Liver (tissue), 9 donors: ENCODE results near the gene ICAM5. TPM values are rescaled to one million over a fixed set of nuclear protein-coding genes. Genes with fewer than 3 reads are reported as not detected.
"Not testable (repeated sequence)": the region's sequence is repeated elsewhere in the genome, so short reads cannot be mapped to it uniquely, and the experiment has no call there.

Experiments
- DNase-seq: peaks from one replicate; pipeline ENCODE4 v3.0.0-alpha.2; 2017; ENCODE audit warnings: low spot score
- H3K27ac ChIP-seq, 2 donors: one replicate each; pipeline ENCODE4 v1.7.0; 2013; ENCODE audit warnings: inconsistent platforms in 2 of 2, low read length in 2 of 2, control low read depth in 1 of 2, low read depth in 1 of 2, mild to moderate bottlenecking in 1 of 2
- H3K27me3 ChIP-seq, 4 donors: one replicate each; pipeline versions ENCODE4 v1.6.1 to v1.7.0; 2013; ENCODE audit warnings: low read length in 3 of 4, inconsistent platforms in 1 of 4, mild to moderate bottlenecking in 1 of 4, moderate library complexity in 1 of 4; ENCODE audit not compliant: control insufficient read depth in 4 of 4, insufficient read depth in 4 of 4
- H3K36me3 ChIP-seq, 4 donors: one replicate each; pipeline versions ENCODE4 v1.6.1 to v1.7.0; 2013; ENCODE audit warnings: low read length in 3 of 4, mild to moderate bottlenecking in 3 of 4, low read depth in 1 of 4, moderate library complexity in 1 of 4; ENCODE audit not compliant: control insufficient read depth in 4 of 4, insufficient read depth in 3 of 4
- H3K4me1 ChIP-seq, 4 donors: one replicate each; pipeline versions ENCODE4 v1.6.1 to v1.7.0; 2013; ENCODE audit warnings: low read length in 3 of 4, mild to moderate bottlenecking in 3 of 4, moderate library complexity in 1 of 4; ENCODE audit not compliant: control insufficient read depth in 4 of 4, insufficient read depth in 4 of 4
- H3K4me3 ChIP-seq, 3 donors: one replicate each; pipeline versions ENCODE4 v1.6.1 to v1.7.0; 2013; ENCODE audit warnings: low read length in 3 of 3, control low read depth in 1 of 3, low read depth in 1 of 3, mild to moderate bottlenecking in 1 of 3
- H3K9ac ChIP-seq, 2 donors: one replicate each; pipeline ENCODE4 v1.7.0; 2013; ENCODE audit warnings: low read length in 2 of 2, mild to moderate bottlenecking in 2 of 2, moderate library complexity in 2 of 2, control low read depth in 1 of 2, low read depth in 1 of 2
- H3K9me3 ChIP-seq, 4 donors: one replicate each; pipeline versions ENCODE4 v1.6.1 to v1.7.0; 2013; ENCODE audit warnings: low read length in 3 of 4; ENCODE audit not compliant: control insufficient read depth in 4 of 4
- FOXA2 ChIP-seq: IDR thresholded peaks from 2 replicates; pipeline ENCODE4 v1.6.1; 2016; ENCODE audit warnings: antibody characterized with exemption
- HNF4A ChIP-seq, 2 donors: conservative IDR thresholded peaks; 2 replicates each; pipeline ENCODE4 v1.6.1; 2016; ENCODE audit warnings: antibody characterized with exemption in 2 of 2, mild to moderate bottlenecking in 2 of 2
- HNF4G ChIP-seq: IDR thresholded peaks from 2 replicates; pipeline ENCODE4 v1.6.1; 2016; ENCODE audit warnings: antibody characterized with exemption
- JUND ChIP-seq, 2 donors: IDR thresholded peaks; 2 replicates each; pipeline ENCODE4 v1.6.1; 2016; ENCODE audit warnings: antibody characterized with exemption in 2 of 2
- RAD21 ChIP-seq, 2 donors: IDR thresholded peaks; 2 replicates each; pipeline ENCODE4 v1.6.1; 2016; ENCODE audit warnings: antibody characterized with exemption in 2 of 2, mild to moderate bottlenecking in 2 of 2
- SP1 ChIP-seq: IDR thresholded peaks from 2 replicates; pipeline ENCODE4 v1.6.1; 2018; ENCODE audit warnings: antibody characterized with exemption, mild to moderate bottlenecking
- TAF1 ChIP-seq: conservative IDR thresholded peaks from 2 replicates; pipeline ENCODE4 v1.6.1; 2016; ENCODE audit warnings: antibody characterized with exemption, mild to moderate bottlenecking
- whole genome bisulfite sequencing: extraction: QIAGEN DNeasy Blood & Tissue Kit; methylation state at CpG from one replicate; pipeline ENCODE4 v1.1.7; 2013; 5-methylcytosine and 5-hydroxymethylcytosine counted together
- polyA plus RNA-seq, 2 donors: library from polyadenylated mRNA; stranded (reverse) in 1 of 2; unstranded in 1 of 2; fragments of 200-250 nt in 1 of 2; fragments of >200 nt in 1 of 2; fragmentation: Nextera tagmentation in 1 of 2; extraction: Ambion mirVana in 1 of 2; gene quantifications; one replicate each; pipeline versions ENCODE4 v1.2.1 to v1.2.3, GENCODE V29; 2013 to 2015
- total RNA-seq, 2 donors: library from RNA; depleted of rRNA; stranded (reverse); fragments of >200 nt; gene quantifications; one replicate each; pipeline ENCODE4 v1.2.3, GENCODE V29; 2014
- TF ChIP-seq, protein P1 (sequence below): IDR thresholded peaks from 2 replicates; pipeline ENCODE4 v1.6.1; 2016; ENCODE audit warnings: antibody characterized with exemption
- TF ChIP-seq, protein P2 (sequence below): IDR thresholded peaks from 2 replicates; pipeline ENCODE4 v1.6.1; 2016; ENCODE audit warnings: antibody characterized with exemption
- donor health status: healthy.
- donor health status: healthy.
- donor health status: healthy.
- donor health status: healthy.
- donor health status: healthy.

ICAM5 gene
- total and polyA plus RNA-seq, 4 donors = 0.02 to 2.5 (median 1.0) TPM; not detected in 1

DNA sequence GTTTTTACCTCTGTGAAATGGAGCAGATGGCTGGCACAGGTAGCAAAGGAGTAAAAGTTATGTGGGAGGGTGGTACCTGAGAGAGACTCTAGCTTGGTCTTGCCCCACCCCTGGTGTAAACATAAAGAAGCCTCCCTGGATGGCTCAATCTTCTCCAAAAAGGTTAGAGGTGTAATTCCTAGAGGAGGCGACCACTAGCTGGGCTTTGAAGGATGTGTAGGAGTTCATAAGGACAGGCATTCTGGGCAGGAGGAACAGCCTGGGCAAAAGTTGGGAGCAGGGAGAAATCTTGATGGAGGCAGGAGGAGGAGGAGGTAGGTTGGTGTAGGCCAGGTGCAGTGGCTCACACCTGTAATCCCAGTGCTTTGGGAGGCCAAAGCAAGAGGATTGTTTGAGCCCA, 10.8 kb upstream of the ICAM5 start:
- H3K36me3 ChIP-seq = peaks cover 9 to 61% (median 33%) of the 10 kb centered on the region in 4 donors
- no peaks in the 10 kb centered on the region for H3K4me1 ChIP-seq

DNA sequence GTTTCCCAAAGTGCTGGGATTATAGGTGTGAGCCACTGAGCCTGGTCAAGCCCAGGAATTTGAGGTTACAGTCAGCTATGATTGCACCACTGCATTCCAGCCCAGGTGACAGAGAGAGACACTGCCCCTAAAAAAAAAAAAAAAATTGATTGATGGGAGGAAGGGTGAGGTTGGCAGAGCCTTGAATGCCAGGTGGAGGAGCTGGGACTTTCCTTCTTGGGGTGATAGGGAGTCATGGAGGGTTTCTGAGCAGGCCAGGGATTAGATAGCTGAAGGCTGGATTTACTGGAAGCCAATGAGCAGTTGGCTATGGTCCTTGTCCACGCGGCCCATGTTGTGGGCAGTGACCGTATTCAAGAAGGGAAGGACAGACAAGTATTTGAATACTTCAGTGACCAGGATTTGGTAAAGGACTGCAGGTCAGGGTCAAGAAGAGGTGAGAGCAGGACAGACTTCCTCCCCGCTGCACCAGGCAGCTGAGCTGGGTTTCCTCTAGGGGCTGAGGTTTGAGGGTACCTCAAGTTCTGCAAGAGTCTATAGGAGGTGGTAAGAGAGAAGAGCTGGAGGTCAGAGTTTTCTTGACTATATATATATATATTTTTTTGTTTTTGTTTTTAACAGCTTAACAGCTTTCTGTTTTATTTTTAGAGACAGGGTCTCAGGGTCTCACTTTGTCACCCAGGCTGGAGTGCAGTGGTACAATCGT, 9.9 kb upstream of the ICAM5 start:
- Histone ChIP-seq H3K9me3 (no peaks in the 10 kb centered on the region), H3K4me3 (no peak overlapping the region), H3K4me1 (no peaks in the 10 kb centered on the region), H3K36me3 (peaks cover 14 to 64% (median 36%) of the 10 kb centered on the region in 4 donors), H3K27ac (no peak overlapping the region), H3K27me3 (no peaks in the 10 kb centered on the region), H3K9ac (no peak overlapping the region)
- no peak for DNase-seq
- WGBS = 76% methylated on average over 5 of the region's 5 CpGs
- TF ChIP-seq, protein P1, sequence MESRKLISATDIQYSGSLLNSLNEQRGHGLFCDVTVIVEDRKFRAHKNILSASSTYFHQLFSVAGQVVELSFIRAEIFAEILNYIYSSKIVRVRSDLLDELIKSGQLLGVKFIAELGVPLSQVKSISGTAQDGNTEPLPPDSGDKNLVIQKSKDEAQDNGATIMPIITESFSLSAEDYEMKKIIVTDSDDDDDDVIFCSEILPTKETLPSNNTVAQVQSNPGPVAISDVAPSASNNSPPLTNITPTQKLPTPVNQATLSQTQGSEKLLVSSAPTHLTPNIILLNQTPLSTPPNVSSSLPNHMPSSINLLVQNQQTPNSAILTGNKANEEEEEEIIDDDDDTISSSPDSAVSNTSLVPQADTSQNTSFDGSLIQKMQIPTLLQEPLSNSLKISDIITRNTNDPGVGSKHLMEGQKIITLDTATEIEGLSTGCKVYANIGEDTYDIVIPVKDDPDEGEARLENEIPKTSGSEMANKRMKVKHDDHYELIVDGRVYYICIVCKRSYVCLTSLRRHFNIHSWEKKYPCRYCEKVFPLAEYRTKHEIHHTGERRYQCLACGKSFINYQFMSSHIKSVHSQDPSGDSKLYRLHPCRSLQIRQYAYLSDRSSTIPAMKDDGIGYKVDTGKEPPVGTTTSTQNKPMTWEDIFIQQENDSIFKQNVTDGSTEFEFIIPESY = no peak
- TF ChIP-seq JUND (IDR thresholded peaks at IDR 0.05) (no peak), RAD21 (IDR thresholded peaks at IDR 0.05) (no peak), HNF4A (conservative IDR thresholded peaks at IDR 0.05) (no peak), SP1 (no peak)

More for the DNA sequence above, 10.8 kb upstream of the ICAM5 start:
- H3K27ac ChIP-seq = no peak overlapping the region
- H3K9me3 ChIP-seq = no peaks in the 10 kb centered on the region
- H3K9ac ChIP-seq = no peak overlapping the region
- no peak overlapping the region for H3K4me3 ChIP-seq
- 98% methylated on average over 1 of the region's 1 CpG for WGBS
- TF ChIP-seq FOXA2 = no peak
- TF ChIP-seq TAF1 = no peak
- TF ChIP-seq JUND (IDR thresholded peaks at IDR 0.05) = no peak
- TF ChIP-seq, protein P1 = no peak
- TF ChIP-seq SP1 = no peak
- TF ChIP-seq HNF4G = no peak
- no peak for TF ChIP-seq HNF4A (conservative IDR thresholded peaks at IDR 0.05)
- TF ChIP-seq, protein P2, sequence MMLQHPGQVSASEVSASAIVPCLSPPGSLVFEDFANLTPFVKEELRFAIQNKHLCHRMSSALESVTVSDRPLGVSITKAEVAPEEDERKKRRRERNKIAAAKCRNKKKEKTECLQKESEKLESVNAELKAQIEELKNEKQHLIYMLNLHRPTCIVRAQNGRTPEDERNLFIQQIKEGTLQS = no peak
- H3K27me3 ChIP-seq = no peaks in the 10 kb centered on the region
- no peak for DNase-seq

DNA sequence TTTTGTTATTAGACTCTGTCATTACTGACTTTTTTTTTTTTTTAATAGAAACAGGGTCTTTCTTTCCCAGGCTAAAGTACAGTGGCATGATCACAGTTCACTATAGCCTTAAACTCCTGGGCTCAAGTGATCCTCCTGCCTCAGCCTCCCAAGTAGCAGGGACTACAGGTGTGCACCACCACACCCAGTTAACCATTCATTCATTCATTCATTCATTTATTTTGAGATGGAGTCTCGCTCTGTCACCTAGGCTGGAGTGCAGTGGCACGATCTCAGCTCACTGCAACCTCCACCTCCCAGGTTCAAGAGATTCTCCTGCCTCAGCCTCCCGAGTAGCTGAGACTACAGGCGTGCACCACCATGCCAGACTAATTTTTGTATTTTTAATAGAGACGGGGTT, 7.7 kb upstream of the ICAM5 start:
- H3K9ac ChIP-seq, H3K4me3 ChIP-seq, H3K27ac ChIP-seq, H3K27me3 ChIP-seq, DNase-seq, H3K9me3 ChIP-seq: not testable (repeated sequence)
- WGBS = 97% methylated on average over 5 of the region's 5 CpGs
- peaks cover 17 to 65% (median 43%) of the 10 kb centered on the region in 4 donors for H3K36me3 ChIP-seq
- H3K4me1 ChIP-seq = peaks cover 0 to 17% (median 7%) of the 10 kb centered on the region in 4 donors
